OCI-LY3 (cell line): ENCODE measurements around the gene PDE10A.

ENCODE experiments used
- EZH2phosphoT487 ChIP-seq: fragments of 200-600 bp; shearing (Covaris generic); IDR thresholded peaks from 2 replicates; pipeline ENCODE4 v1.6.1; 2018; ENCODE audit warnings: antibody characterized with exemption, mixed run types, low read depth
- TF ChIP-seq, protein P1 (sequence below): fragments of 200-600, 300-600 bp; sonication (generic); IDR thresholded peaks from 2 replicates; pipeline ENCODE4 v1.5.1; 2014; ENCODE audit warnings: antibody characterized with exemption, low read length, low read depth

GRCh38 chr6:165458134-165458533 lies 204.9 kb downstream of the PDE10A start:
- TF ChIP-seq, protein P1, sequence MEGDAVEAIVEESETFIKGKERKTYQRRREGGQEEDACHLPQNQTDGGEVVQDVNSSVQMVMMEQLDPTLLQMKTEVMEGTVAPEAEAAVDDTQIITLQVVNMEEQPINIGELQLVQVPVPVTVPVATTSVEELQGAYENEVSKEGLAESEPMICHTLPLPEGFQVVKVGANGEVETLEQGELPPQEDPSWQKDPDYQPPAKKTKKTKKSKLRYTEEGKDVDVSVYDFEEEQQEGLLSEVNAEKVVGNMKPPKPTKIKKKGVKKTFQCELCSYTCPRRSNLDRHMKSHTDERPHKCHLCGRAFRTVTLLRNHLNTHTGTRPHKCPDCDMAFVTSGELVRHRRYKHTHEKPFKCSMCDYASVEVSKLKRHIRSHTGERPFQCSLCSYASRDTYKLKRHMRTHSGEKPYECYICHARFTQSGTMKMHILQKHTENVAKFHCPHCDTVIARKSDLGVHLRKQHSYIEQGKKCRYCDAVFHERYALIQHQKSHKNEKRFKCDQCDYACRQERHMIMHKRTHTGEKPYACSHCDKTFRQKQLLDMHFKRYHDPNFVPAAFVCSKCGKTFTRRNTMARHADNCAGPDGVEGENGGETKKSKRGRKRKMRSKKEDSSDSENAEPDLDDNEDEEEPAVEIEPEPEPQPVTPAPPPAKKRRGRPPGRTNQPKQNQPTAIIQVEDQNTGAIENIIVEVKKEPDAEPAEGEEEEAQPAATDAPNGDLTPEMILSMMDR = no peak
- TF ChIP-seq EZH2phosphoT487 = no peak
